ENCODE results near the gene SLC25A26. TPM values are rescaled to one million over a fixed set of nuclear protein-coding genes. Genes with fewer than 3 reads are reported as not detected.

The SLC25A26 gene
- total RNA-seq, 2 donors from 2014 or later: 19.1 to 22.4 TPM

- Histone ChIP-seq H3K9me3 (no peaks in the 10 kb centered on the region), H3K36me3 (peaks cover 45% of the 10 kb centered on the region), H3K4me3 (no peak overlapping the region), H3K27me3 (no peaks in the 10 kb centered on the region), H3K27ac (peak overlapping the region; percentile 24 to 36), H3K4me1 (peaks cover 0 to 36% of the 10 kb centered on the region in 2 donors)
- TF ChIP-seq, protein P1, sequence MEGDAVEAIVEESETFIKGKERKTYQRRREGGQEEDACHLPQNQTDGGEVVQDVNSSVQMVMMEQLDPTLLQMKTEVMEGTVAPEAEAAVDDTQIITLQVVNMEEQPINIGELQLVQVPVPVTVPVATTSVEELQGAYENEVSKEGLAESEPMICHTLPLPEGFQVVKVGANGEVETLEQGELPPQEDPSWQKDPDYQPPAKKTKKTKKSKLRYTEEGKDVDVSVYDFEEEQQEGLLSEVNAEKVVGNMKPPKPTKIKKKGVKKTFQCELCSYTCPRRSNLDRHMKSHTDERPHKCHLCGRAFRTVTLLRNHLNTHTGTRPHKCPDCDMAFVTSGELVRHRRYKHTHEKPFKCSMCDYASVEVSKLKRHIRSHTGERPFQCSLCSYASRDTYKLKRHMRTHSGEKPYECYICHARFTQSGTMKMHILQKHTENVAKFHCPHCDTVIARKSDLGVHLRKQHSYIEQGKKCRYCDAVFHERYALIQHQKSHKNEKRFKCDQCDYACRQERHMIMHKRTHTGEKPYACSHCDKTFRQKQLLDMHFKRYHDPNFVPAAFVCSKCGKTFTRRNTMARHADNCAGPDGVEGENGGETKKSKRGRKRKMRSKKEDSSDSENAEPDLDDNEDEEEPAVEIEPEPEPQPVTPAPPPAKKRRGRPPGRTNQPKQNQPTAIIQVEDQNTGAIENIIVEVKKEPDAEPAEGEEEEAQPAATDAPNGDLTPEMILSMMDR (IDR thresholded peaks at IDR 0.05): no peak
- no peak for DNase-seq (ENCODE audit: low spot score)
Observed at GRCh38 chr3:66394019-66394752, 173.4 kb downstream of the SLC25A26 start.

- H3K9me3 ChIP-seq: no peaks in the 10 kb centered on the region
- TF ChIP-seq, protein P1 (IDR thresholded peaks at IDR 0.05): no peak
- peaks cover 0 to 36% of the 10 kb centered on the region in 2 donors for H3K4me1 ChIP-seq
- H3K36me3 ChIP-seq: peaks cover 45% of the 10 kb centered on the region
- H3K4me3 ChIP-seq: no peak overlapping the region
- DNase-seq (ENCODE audit: low spot score): no peak
- H3K27me3 ChIP-seq: no peaks in the 10 kb centered on the region
- peak overlapping the region in 1 of 2 donors; percentile 30 for H3K27ac ChIP-seq
Observed at GRCh38 chr3:66394753-66395249, 174.0 kb downstream of the SLC25A26 start.

GRCh38 chr3:66395635-66396034 lies 174.8 kb downstream of the SLC25A26 start:
- no peak for DNase-seq (ENCODE audit: low spot score)
- peaks cover 0 to 36% of the 10 kb centered on the region in 2 donors for H3K4me1 ChIP-seq

GRCh38 chr3:66396161-66396760 lies 175.5 kb downstream of the SLC25A26 start:
- TF ChIP-seq, protein P1 (IDR thresholded peaks at IDR 0.05): no peak
- Histone ChIP-seq H3K27me3 (no peaks in the 10 kb centered on the region), H3K27ac (no peak overlapping the region), H3K4me3 (no peak overlapping the region), H3K9me3 (no peaks in the 10 kb centered on the region), H3K4me1 (peaks cover 0 to 42% of the 10 kb centered on the region in 2 donors), H3K36me3 (peaks cover 45% of the 10 kb centered on the region)
- no peak for DNase-seq (ENCODE audit: low spot score)

More at GRCh38 chr3:66395635-66396034, 174.8 kb downstream of the SLC25A26 start:
- H3K36me3 ChIP-seq: peaks cover 45% of the 10 kb centered on the region
- H3K9me3 ChIP-seq: no peaks in the 10 kb centered on the region
- TF ChIP-seq, protein P1 (IDR thresholded peaks at IDR 0.05): no peak
- H3K27ac ChIP-seq: no peak overlapping the region
- no peaks in the 10 kb centered on the region for H3K27me3 ChIP-seq
- H3K4me3 ChIP-seq: no peak overlapping the region

DNA sequence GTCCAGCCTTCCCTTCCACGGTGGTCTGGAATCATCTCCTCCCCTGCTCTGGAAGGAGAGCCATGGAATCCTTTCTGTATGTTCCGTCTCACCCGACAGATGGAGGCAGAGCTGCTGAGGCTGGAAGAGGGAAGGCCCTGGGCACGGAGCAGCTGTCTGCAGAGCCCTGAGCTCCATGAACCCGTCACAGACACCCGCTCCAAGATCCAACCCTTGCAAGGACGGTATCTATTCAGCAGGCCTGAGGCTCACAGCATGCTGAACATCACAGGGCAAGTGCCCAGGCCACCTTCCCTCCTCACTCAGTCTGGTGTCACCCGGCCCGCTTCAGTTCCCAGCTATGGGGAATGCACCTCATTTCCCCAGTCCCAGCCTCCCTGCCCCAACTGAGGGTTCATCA lies 176.1 kb downstream of the SLC25A26 start:
- no peak overlapping the region for H3K27ac ChIP-seq
- no peaks in the 10 kb centered on the region for H3K27me3 ChIP-seq
- no peak for DNase-seq (ENCODE audit: low spot score)
- peaks cover 0 to 46% of the 10 kb centered on the region in 2 donors for H3K4me1 ChIP-seq
- TF ChIP-seq, protein P1 (IDR thresholded peaks at IDR 0.05): no peak
- no peak overlapping the region for H3K4me3 ChIP-seq
- H3K9me3 ChIP-seq: no peaks in the 10 kb centered on the region
- H3K36me3 ChIP-seq: peaks cover 45% of the 10 kb centered on the region
